A673 (cell line): Measurements from ENCODE around the gene SYNE2.

Experiments used
- EZH2 ChIP-seq: fragments of 200-600 bp; sonication (generic); IDR thresholded peaks from 2 replicates; pipeline ENCODE4 v1.6.1; 2017; ENCODE audit warnings: borderline replicate concordance, low read depth, mild to moderate bottlenecking, mixed read lengths, antibody characterized with exemption, low read length; ENCODE audit not compliant: poor library complexity, severe bottlenecking
- TF ChIP-seq, protein P1 (sequence below): fragments of 300-800, 200-600 bp; sonication (generic); conservative IDR thresholded peaks from 2 replicates; pipeline ENCODE4 v1.5.1; 2017; ENCODE audit warnings: low read depth, mild to moderate bottlenecking, antibody characterized with exemption, low read length, moderate library complexity, mixed read lengths

- TF ChIP-seq, protein P1, sequence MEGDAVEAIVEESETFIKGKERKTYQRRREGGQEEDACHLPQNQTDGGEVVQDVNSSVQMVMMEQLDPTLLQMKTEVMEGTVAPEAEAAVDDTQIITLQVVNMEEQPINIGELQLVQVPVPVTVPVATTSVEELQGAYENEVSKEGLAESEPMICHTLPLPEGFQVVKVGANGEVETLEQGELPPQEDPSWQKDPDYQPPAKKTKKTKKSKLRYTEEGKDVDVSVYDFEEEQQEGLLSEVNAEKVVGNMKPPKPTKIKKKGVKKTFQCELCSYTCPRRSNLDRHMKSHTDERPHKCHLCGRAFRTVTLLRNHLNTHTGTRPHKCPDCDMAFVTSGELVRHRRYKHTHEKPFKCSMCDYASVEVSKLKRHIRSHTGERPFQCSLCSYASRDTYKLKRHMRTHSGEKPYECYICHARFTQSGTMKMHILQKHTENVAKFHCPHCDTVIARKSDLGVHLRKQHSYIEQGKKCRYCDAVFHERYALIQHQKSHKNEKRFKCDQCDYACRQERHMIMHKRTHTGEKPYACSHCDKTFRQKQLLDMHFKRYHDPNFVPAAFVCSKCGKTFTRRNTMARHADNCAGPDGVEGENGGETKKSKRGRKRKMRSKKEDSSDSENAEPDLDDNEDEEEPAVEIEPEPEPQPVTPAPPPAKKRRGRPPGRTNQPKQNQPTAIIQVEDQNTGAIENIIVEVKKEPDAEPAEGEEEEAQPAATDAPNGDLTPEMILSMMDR = no peak
- no peak for TF ChIP-seq EZH2
Observed at GRCh38 chr14:64233531-64234190, 380.9 kb downstream of the SYNE2 start.
